HT-29 (cell line): ENCODE results near the gene KRT8. TPM values are rescaled to one million over a fixed set of nuclear protein-coding genes. Genes with fewer than 3 reads are reported as not detected.
A peak's percentile ranks its signal among the peaks of the same experiment; 100 is the strongest.
"Not testable (repeated sequence)": the region's sequence is repeated elsewhere in the genome, so short reads cannot be mapped to it uniquely, and the experiment has no call there.

Source experiments
- DNase-seq: peaks from one replicate; pipeline ENCODE4 v3.0.0-alpha.2; 2015; ENCODE audit warnings: low spot score
- total RNA-seq: library from RNA; depleted of rRNA; stranded (reverse); fragments of >200 nt; shearing (Covaris generic); gene quantifications from 2 replicates; pipeline ENCODE4 v1.2.3, GENCODE V29; 2014

KRT8 gene
- total RNA-seq, 1 experiment from 2014 or later, result 5,686 TPM

DNA sequence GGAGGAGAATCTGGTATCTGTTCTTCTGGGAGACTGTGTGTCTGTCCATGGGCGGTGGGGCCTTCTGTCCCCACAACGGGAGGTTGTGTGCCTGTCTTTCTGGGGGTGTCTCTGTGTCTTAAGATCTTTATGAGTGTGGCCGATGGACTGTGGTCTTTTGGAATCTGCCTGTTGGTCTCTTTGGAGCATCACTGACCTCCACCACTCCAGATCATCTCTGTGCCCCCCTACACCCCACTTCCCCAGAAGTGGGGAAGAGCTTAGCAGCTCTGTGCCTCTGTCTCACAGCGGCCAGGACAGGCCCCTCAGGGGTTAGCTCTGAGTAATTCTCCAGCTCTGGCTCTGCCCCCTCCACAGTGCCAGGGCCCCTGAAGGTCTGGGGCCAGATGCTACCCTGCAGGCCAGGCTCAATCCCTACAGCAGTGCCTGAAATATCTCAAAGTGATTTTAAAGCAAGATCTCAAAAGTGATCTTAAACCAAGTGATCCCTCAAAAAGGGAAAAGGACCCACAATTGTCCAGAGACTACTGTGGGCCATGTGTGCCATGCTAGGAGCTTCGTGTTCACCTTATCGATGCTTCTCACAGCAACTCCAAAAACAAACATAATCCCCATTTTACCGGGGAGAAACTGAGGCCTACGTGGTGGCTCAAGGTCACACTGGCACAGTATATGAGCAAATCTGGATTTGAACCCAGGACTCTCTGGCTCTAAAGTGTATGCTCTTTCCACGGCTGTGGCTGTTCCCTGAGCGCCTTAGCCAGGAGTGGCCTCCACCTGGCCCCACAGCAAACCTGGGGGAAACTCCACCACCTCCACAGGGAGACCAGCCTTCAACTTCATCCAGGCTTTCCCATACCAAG lies 30.1 kb downstream of the KRT8 start:
- peak; percentile 0 for DNase-seq

DNA sequence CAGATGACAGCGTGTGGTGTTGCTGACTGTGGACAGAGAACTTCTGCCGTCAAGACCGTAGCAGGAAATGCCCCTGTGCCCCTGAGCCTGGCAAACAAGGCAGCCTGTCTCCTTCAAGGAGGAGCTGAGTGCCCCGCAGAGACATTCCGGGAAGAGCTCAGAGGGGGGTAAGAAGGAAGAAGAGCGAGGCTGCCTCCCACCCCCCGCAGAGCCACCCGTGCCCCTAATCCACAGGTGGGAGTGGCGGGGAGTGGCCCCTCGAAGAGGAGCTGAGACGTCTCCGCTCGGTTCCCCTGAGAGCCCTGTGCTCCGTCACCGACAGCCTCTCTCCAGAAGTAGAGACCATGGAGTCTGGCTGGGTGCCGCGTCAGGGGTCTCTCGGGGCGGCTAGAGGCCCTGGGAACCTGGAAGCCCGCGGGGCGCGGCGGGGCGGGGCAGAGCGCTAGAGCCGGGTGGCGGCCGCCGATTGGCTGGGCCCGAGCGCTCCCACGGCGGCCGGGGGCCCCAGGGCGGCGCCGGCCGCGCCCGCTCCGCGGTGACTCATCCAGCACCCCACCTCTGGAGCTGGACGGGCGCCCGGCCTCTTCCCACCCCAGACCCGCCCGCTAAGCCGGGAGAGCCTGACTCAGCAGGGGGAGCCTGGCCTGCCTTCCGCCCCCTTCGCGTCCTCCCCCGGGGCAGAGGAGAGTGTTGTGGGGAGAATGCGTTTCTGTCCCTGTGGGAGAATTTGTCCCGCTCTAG lies 30.9 kb downstream of the KRT8 start:
- peak; percentile 86 for DNase-seq

DNA sequence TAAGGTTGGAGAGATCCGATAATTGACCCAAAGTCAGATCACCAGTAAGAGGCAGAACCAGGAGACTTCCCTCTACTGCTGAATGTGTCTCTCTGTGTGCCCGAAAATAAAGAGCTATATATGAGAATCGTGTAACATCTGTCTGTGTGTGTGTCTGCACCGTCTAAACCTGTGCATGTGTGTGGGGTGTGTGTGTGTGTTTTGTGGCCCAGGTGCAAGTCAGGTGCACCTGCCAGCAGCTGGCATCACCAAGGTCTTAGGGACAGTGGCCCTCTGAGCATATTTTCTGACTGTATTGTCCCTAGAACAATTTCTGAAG lies 31.4 kb downstream of the KRT8 start:
- DNase-seq, result no peak

DNA sequence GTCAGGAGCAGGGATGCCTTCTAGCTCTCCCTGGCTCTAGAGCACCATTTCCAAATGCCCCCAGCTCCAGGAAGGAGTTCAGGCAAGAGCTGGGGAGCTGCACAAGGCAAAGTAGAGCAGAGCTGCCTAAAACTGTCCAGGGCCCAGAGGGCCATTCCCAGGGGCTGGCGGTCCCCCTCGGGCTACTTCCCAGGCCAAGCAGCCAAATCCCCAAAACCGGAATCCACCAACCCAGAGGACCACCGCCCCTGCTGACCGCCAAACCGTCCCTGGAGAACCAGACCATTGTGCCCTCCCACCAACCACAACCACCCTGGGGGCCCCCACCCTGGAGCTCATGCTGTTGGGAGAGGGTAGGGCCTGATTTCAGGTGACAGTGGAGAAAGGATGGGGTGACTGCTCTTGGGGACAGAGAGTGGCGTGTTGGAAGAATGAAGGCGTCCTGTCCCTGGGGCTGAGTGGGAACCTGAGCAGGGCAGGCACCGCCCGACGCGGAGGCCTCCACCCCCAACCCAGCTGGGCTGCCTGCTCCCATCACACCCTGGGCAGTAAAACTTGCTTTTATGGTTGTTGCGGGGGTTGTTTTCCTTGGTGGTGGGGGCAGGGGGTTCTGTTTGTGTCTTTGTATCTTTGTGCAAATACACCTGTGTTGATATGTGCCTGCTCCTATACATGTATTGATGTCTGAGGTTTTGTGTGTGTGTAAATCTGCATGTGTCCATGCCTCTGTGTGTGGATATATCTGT lies 32.1 kb downstream of the KRT8 start:
- peak; percentile 0 for DNase-seq

DNA sequence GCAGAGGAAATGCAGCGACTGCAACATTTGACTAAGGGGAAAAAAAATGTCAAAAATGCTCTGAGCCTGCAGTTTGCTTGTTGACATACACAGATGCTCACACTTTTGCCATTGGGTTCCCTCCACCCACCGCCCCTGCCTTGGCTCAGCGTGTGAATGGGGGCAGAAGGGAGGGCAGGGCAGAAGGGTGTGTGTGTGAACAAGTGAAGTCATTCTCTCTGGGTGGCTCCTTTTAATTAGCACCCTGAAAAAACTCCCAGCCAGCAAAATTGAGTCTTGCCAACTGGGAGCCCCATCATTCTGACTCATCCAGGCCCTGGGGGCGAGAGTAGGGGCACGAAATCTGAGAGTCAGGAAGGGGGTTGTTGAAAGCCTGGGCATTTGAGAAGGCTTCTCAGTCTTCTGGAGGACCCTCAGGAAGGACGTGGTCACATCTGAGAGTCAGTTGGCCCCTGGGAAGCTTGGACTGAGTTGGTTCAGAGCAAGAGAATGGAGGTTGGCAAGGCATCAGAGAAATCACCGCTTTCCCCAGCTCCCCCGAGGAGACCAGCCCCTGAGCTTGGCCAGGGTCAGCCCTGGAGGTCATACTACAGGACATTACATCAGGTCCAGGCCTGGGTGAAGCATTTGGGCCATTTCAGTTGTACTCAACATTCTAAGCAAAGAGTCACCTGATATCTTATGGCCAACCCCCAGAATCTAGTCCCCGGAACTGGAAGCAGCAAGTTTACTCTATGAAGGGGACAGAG lies 33.4 kb downstream of the KRT8 start:
- DNase-seq, result peak; percentile 34

DNA sequence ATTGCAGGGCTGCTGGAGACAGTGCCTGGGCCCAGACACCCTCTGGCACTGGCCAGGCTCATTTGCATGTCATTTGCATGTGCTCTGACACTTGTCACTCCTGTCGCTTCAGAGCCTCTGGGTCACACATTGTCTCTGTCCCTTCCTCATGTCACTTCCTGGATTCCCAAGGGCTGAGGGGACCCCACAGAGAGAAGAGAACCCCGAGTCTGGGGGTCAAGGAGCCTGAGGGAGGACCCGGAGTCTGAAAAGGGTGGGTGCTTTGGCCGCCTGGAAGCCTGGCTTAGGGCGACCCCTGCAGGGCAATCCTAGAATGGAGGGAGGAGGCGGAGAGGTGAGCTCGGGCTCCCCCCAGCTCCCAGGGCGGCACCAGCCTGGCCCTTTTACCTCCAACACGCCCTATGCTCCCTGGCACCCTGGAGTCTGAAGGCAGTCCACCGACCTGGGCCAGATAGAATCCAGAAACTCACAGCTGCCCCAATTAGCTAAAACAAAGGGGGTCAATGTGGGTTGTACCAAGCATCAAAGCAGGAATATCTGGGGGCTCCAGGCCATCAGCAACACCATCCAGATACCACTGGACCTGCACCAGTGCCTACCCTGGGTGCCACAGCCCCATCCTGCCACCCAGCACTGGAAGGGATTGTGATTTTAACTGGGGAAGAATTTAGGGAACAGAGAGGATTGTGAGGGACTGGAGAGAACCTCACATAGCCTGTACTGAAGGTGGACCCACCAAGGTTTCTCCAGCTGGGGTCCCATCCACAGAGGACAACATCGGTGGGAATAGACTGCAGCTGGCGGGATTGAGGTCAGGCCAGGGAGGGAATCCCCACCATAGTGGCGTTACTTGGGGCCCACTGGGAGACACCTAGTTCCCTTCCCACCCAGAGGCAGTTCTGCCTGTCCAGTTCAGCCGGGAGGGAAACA lies 34.2 kb downstream of the KRT8 start:
- peak; percentile 74 for DNase-seq

DNA sequence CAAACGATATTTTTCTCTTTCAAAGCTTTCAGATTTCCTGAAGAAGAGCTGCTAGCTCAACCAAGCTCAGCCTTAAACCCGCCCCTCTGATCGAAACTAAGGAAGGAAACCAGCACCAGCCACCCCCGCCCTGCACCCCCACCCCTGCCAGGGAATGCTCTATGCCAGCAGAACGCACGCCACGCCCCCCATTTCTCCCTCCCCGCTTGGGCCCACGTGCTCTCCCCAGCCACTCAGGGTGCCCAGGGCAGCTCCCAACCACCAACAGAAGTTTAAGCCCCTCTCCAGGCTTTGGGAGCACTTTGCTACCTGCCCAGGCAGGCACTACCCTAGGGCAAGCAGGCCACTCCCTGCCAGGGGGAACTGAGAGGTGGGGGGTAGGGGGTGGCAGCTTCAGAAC lies 37.2 kb downstream of the KRT8 start:
- peak; percentile 54 for DNase-seq

DNA sequence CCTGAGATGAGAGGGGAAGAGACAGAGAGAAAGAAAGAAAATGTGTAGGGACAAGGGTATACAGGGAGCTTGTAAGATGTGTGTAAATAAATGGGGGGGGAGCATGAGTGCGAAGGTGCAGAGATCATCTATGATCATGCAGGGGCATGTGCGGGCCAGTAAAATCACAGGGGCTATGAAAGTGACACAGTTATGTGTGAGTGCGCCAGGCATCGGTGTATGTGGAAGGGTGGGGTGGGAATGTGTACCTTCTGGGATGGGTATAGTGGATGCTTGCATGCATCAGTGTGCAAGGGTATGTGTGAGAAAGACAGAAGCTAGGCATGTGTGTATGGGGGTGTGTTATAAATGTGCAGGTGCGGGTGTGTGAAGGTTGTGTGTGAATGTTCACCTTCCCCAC lies 37.7 kb downstream of the KRT8 start:
- DNase-seq, result no peak

DNA sequence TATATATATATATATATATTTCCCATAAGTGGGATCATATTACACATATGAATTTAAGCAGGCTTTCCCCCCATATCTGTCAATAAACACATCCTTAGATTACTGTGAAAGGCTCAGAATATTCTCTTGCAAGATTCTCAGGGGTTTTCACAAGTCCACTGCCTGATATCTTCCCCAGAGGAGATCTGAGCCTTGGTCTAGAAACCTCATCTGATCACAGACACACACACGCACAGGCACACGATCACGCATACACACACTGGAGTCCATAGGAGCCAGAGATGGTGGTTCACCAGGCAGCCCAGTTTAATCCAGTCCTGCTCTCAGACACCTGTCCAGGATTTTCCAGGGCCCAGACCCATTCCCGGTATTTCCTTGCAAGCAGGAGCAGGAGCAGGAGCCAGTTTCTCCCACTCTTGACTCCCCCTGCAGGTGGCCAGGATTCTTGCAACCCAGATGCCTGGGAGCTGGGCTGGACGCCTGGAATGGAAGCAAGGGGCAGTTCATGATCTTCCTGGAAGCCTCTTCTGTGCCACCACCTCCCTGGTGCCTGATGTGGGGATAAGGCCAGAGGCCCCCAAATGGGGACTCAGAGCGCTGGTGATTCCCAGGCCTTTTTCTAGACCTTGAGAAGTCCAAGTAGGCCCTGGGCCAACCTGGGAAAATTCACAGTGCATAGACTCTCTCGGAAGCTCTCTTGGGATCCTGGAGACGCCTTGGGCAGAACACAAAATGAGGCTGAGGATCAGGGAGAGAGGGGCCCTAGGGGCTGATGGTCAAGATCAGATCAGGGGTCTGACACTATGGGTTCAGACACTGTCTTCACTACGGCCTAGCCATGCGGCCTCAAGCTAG lies 39.6 kb downstream of the KRT8 start:
- DNase-seq, result peak; percentile 89

DNA sequence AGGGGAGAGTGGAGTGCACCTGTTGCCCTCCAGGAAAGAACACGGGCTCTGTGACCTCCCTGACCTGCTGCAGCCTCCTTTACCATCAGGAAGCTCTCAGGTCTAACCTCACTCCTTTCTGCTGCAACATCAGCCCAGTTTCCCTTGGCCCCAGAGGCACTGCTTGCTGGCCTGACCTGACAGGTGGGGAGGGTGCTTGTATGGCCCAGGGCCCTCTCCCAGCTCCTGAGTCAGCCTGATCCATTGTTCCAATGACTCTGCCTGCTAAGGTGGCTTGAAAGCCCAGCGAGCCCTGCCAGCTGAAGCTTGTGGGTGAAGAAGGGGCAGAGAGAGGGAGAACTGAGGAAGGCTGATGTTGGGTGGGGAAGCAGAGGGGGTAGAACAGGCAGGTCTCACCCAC lies 42.9 kb downstream of the KRT8 start:
- DNase-seq, result no peak

DNA sequence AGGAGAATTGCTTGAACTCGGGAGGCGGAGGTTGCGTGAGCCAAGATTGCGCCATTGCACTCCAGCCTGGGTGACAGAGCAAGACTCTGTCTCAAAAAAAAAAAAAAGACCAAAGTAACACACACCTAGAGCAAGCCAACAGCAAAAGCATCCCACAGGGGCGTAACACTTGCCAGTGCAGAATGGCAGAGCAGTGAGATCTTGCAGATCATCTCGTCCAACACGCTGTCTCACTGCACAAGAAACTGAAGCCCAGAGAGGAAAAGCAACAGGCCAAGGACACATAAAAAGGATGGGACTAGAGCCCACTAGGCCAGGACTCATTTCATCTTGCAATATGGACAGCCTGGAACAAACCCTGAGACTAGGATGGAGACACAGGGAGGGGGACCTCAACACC lies 43.4 kb downstream of the KRT8 start:
- DNase-seq, result no peak

DNA sequence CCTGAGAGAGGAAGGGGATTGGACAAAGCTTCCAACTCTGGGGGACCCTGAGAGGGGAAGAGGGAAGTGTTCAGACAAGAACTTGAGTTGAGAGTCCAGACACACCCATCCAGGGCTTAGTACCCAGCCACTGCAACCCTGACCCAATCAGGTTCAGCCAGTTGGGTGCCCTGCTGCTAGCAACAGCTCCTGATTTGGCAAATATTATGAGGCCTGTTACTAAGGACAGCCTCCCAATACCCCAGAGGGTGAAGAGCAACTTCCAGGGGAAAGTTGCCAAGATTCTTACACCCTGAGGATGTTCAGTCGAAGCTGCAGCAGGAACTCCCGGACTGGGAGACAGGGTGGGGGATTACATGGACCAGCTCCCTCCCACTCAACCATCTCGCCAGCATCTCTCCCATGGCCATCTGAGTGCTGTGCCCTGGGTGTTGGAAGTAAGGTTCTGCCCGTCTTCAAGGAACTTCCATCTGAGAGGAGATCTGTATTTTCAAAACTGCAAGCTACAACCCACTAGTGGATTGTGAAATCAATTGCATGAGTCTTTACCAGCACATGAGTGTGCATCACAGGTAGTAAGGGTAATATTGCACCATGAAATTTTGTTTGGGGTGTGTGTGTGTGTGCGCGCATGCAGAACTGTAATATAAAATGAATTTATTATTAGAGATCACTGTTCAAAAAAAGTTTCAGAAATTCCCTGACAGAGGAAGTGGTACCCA lies 44.6 kb downstream of the KRT8 start:
- peak; percentile 59 for DNase-seq

DNA sequence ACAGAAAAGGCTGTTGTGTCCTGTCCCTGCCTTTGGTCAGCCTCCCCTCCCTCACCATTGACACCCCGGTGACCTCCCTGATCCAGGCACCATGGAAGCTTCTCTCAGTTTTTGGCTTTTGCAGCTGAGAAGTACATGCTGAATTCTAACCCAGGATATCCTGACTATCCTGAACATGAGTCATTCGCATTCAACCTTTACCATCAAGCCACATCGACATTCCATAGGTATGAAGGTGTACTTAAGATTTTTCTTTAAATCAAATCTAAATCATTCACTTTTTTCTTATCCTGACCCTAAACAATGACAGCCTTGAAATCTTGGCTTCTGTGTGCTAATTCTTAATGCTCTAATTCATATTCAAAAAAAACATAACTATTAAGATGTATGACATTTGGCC lies 47.4 kb downstream of the KRT8 start:
- no peak for DNase-seq

DNA sequence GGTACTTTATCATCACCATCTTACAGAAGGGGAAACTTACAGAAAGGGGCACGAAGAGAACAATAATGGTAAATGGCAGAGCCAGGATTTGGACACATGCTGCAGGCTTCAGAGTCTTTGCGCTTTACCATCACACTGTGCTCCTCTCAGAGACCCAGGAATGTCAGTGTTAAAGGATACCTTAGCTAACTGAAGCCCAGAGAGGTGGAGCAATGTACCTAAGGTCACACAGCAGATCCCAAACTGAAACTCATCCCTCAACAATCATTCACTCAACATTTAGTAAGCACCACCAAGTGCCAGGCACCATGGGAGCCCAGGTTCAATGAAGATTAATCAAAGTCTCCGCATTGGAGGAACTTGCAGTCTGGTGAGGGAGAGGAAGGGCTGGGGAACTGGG lies 48.1 kb downstream of the KRT8 start:
- DNase-seq, result no peak

DNA sequence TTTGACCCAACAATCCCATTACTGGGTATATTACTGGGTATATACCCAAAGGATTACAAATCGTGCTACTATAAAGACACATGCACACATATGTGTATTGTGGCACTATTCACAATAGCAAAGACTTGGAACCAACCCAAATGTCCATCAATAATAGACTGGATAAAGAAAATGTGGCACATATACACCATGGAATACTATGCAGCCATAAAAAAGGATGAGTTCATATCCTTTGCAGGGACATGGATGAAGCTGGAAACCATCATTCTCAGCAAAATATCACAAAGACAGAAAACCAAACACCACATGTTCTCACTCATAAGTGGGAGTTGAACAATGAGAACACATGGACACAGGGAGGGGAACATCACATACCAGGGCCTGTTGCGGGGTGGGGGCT lies 48.8 kb downstream of the KRT8 start:
- not testable (repeated sequence) for DNase-seq

DNA sequence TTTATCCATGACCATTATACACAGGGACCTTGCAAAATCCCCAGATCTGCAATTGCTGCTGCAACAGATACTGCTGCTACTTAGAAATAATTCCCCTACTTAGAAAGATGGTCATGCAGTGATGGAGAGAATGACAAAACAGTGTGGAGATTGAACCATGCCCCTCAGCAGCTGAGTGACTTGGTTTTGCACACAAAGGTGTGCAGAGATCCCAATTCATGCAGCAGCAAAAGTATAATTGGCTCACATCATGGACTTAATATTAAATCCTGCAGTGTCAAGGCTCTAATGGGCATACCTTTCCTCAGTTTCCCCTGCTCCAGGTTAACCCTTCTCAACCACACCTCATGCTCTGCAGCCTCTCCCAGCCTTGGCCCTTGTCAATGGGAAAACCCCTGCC lies 53.1 kb downstream of the KRT8 start:
- DNase-seq, result no peak

DNA sequence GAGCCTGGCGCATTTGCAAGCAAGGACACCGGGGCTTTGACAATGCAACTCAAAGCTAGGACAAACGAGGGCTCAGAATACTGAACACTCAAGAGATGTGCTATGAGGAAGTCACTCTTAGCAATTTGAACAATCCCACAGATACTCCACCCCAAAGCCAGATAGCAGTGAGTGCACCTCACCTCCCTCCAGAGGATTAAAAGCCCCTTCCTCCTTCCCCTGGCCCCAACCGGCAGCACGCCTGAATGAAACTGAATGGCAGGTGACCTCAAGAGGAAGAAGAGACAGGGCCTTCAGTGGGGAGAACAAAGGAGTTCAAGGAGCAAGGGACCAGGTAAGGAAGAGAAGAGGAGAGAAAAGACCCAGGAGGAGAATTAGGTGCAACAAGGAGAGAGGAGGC lies 54.2 kb downstream of the KRT8 start:
- no peak for DNase-seq

DNA sequence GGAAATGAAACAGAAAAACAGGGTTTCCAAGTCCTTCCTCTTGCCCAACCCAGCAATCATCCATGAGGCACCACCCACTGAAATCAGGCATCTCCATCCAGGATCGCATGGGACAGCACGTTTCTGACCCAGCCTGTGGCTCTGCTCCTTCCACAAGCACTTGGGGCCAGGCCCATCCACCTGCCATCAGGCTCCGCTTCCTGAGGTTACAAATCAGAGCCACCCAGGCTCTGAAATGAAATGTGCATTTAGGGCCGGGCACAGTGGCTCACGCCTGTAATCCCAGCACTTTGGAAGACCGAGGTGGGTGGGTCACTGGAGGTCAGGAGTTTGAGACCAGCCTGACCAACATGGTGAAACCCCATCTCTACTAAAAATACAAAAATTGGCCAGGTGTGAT lies 55.4 kb downstream of the KRT8 start:
- no peak for DNase-seq

DNA sequence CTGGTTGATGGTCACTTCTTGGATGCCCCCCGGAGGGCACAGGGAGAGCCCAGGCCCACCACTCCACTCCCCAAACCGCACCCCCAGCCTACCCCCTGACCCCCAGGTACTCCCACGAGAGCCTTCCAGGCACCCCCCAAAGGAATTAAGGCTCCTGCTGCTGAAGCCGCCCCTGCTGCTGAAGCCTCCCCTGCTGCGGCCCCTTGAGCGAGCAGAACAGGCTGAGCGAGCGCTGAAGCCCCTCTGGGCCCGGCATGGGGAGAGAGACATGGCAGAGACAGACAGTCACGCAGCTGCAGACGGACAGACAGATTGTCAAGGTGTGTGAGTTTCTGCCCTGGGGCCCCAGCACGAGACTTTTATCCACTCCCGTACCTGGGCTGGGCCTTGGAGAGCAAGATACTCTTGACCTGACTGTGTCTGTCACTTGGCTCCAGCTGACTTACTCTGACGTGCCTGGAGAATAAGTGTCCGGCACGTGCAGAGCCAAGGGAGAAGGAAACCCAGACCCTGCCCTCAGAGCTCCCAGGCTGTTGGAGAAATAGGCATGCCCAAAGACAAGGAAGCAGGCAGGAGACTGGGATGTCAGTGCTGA lies 56.1 kb downstream of the KRT8 start, which contains the start of gene KRT78:
TSS of gene KRT78 (minus strand) at position 334 of the 595 bp plus-strand sequence. CDS start at position 270, 64 bp downstream.
- DNase-seq, result no peak
